ENCODE data around the gene ADGRV1.

ADGRV1 gene

DNA sequence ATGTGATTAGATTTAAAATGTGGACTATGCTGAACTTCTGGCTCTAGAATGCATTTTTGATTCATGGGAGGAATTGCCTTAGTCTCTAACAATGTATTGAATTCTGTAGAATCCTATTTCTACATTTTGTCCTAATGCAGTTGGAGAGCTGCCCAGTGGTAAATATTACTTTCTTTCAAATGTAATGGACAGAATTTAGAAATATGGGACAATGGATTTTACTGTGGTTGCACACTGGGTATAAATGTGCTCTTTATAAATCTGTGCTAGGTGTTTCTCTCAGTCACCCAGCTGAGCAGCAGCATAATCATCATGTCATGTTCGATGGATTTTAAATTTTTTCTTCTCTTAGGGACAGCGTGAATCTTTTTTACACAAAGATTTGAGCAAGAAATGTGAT is 141.7 kb downstream of the ADGRV1 start:
- TF ChIP-seq, protein P1, sequence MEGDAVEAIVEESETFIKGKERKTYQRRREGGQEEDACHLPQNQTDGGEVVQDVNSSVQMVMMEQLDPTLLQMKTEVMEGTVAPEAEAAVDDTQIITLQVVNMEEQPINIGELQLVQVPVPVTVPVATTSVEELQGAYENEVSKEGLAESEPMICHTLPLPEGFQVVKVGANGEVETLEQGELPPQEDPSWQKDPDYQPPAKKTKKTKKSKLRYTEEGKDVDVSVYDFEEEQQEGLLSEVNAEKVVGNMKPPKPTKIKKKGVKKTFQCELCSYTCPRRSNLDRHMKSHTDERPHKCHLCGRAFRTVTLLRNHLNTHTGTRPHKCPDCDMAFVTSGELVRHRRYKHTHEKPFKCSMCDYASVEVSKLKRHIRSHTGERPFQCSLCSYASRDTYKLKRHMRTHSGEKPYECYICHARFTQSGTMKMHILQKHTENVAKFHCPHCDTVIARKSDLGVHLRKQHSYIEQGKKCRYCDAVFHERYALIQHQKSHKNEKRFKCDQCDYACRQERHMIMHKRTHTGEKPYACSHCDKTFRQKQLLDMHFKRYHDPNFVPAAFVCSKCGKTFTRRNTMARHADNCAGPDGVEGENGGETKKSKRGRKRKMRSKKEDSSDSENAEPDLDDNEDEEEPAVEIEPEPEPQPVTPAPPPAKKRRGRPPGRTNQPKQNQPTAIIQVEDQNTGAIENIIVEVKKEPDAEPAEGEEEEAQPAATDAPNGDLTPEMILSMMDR (IDR thresholded peaks at IDR 0.05) = no peak

GRCh38 chr5:90703932-90704331 is 145.3 kb downstream of the ADGRV1 start:
- TF ChIP-seq, protein P1 (IDR thresholded peaks at IDR 0.05) = no peak

GRCh38 chr5:90707698-90708097 is 149.1 kb downstream of the ADGRV1 start:
- TF ChIP-seq, protein P1 (IDR thresholded peaks at IDR 0.05) = no peak

DNA sequence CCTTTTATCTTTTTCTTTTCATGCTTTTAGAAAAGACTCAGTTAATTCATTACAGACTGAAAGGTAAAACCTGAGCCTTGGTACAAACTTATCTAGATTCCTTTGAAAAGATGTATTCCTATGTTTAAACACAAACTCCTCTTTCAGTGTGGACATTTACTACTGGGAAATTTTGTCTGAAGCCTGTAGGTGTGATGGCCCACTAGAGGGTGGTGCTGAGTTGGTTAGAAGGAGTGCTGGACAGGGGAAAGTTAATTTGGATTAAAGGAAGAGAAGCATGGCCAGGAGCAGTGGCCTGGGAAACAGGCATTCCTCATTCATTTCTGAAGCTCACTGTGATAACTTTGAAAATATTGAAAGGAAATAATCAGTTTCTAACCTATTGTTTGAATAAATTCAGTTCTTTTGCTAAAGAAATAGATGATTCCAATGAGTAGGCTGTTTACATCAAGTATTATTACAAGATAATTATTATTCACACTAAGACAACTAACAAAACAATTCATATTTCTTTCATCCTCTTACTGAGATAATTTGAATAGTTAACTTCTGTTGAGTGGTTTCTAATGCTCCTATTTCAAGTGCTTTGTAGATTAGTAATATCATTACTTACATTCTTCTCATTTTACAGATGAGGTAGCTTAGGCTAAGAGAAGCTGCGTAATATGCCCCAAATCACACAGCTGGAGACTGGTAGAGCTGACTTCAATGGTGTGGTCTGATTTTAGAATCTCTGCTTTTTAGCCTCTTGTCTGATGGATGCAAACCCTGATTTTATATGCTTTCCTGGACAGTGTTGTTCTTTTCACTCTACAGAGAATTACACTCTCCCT is 150.9 kb downstream of the ADGRV1 start:
- TF ChIP-seq, protein P1 (IDR thresholded peaks at IDR 0.05) = peak; percentile 86

DNA sequence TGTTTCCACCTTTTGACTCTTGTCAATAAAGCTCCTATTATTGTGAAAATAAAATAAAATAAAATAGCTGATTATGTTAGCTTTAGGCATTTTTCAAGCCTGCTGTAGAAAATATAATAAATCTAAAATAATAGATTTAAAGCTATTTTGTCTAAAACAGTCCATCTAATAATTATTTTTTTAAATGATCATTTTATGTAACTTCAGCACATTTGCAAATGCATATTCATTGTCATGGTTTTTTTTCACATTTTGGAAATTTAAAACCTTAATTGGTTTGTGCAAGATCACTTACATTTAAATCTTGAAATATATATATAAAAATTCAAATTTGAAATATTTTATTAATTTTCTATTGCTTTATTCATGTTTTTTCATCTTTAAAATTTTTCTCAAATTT is 159.8 kb downstream of the ADGRV1 start:
- TF ChIP-seq, protein P1 (IDR thresholded peaks at IDR 0.05) = no peak

DNA sequence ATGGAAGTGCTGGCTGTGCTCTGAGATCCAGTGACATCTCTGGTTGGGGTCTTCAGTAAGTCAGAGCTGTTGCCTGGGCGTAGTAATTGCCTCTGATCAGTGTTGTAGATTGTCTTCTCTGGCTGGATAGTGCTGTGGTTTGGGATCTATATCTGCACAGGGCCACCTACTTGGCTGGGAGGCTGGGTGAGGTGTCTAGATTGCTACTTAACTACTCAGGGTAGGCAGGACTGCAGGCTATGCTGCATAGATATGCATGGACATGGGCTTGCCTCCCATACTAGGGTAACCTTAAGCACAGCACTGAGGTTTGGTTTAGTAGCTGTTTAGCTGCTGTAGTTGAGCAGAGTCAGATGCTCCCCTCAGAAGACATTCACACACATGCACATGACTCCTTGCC is 181.0 kb downstream of the ADGRV1 start:
- TF ChIP-seq, protein P1 (IDR thresholded peaks at IDR 0.05) = no peak

- TF ChIP-seq, protein P1 (IDR thresholded peaks at IDR 0.05) = no peak
Observed at GRCh38 chr5:90740244-90740799, 181.7 kb downstream of the ADGRV1 start.
